Stimulated activated CD4-positive, alpha-beta T cell treated with anti-CD3 and anti-CD28 coated beads, Interleukin-4, amount 100 ng/mL, for 4 hours (primary cell): Measurements from ENCODE around the gene CKAP2L.
"Not testable (repeated sequence)": the region's sequence is repeated elsewhere in the genome, so short reads cannot be mapped to it uniquely, and the experiment has no call there.

ENCODE experiments used
- DNase-seq, 2 experiments: peaks; one replicate each; pipeline ENCODE4 v3.0.0-alpha.2; 2020

CKAP2L gene

GRCh38 chr2:112725545-112726457 lies 38.6 kb downstream of the CKAP2L start:
- DNase-seq = no peak

- DNase-seq = no peak
Observed at GRCh38 chr2:112724591-112725525, 39.6 kb downstream of the CKAP2L start.

GRCh38 chr2:112723995-112724394 lies 40.4 kb downstream of the CKAP2L start:
- no peak for DNase-seq

GRCh38 chr2:112723547-112723940 lies 40.9 kb downstream of the CKAP2L start:
- no peak for DNase-seq

GRCh38 chr2:112722816-112723546 lies 41.4 kb downstream of the CKAP2L start:
- no peak for DNase-seq

- no peak for DNase-seq
Observed at GRCh38 chr2:112721819-112722522, 42.4 kb downstream of the CKAP2L start.

GRCh38 chr2:112720785-112721184 lies 43.6 kb downstream of the CKAP2L start, which contains the start of gene NT5DC4:
NT5DC4 (plus strand) TSS chr2:112721020; CDS start chr2:112721080, 60 bp downstream.
- no peak for DNase-seq

- DNase-seq = no peak
Observed at GRCh38 chr2:112718863-112719370, 45.5 kb downstream of the CKAP2L start.

GRCh38 chr2:112716826-112717352 lies 47.5 kb downstream of the CKAP2L start:
- DNase-seq = not testable (repeated sequence)

GRCh38 chr2:112716094-112716493 lies 48.3 kb downstream of the CKAP2L start:
- not testable (repeated sequence) for DNase-seq

GRCh38 chr2:112714836-112715631 lies 49.4 kb downstream of the CKAP2L start:
- no peak for DNase-seq

- DNase-seq = no peak
Observed at GRCh38 chr2:112714331-112714730, 50.1 kb downstream of the CKAP2L start.

GRCh38 chr2:112713926-112714325 lies 50.5 kb downstream of the CKAP2L start:
- no peak for DNase-seq

GRCh38 chr2:112713585-112713925 lies 50.9 kb downstream of the CKAP2L start:
- no peak for DNase-seq

- DNase-seq = peak; percentile 25 to 46
Observed at GRCh38 chr2:112712903-112713584, 51.4 kb downstream of the CKAP2L start.

GRCh38 chr2:112712465-112712864 lies 51.9 kb downstream of the CKAP2L start:
- no peak for DNase-seq

GRCh38 chr2:112710956-112711750 lies 53.3 kb downstream of the CKAP2L start:
- DNase-seq = no peak

GRCh38 chr2:112709703-112710102 lies 54.7 kb downstream of the CKAP2L start:
- no peak for DNase-seq

GRCh38 chr2:112708968-112709367 lies 55.4 kb downstream of the CKAP2L start:
- no peak for DNase-seq
